Limb (tissue), 2 donors: ENCODE results near the gene THOC5.
"Not testable (repeated sequence)": the region's sequence is repeated elsewhere in the genome, so short reads cannot be mapped to it uniquely, and the experiment has no call there.

Experiments
- DNase-seq, 2 donors: peaks; one replicate each; pipeline ENCODE4 v3.0.0-alpha.2; 2016; ENCODE audit errors: extremely low spot score in 2 of 2

The THOC5 gene

DNA sequence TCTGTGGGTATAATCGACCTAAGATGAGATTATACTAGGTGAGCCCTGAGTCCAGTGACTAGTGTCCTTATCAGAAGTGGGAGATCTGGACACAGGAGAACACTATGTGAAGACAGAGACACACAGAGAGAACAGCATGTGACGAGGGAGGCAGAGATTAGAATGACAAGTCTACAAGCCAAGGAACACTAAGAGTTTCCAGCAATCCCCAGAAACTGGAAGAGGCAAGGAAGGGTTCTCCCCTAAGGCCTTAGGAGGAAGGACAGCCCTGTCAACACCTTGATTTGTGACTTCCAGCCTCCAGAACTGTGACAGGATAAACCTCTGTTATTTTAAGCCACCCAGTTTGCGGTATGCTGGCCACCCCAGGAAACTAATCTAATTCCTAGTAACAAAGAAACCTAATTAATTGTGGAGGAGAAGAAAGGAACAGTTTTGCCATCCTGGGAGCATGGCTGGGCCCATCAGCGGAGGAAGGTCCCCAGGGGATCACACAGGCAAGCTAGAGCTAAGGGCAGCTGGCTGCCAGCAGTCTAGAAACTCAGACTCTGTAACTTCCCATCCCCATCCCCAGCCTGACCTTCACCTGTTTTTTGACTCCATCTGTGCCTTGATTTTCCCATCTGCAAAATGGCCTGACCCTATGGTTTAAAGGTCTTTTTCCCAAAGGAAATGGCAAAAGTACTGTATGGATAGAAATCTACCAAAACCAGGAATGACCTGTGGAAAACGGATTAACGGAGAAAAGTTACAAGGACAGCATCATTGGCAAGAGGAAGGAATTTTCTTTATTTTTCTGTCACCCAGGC is 10.3 kb upstream of the THOC5 start:
- no peak for DNase-seq

DNA sequence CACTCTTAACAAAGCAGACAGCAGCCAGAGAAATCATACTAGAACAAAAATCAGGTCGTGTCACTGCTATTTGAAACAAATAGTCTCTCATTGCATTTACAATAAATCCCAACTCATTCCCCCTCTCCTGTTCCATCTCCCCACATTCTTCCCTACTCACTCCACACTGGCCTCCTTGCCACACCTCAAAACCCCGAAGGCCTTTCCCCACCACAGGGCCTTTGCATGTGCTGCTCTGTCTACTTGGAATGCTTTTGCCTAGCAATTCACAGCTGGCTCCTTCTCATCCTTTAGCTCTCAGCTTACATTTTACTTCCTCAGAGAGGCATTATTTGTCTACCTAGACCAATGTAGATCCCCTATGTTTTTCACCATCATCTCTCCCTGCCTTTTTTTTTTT is 6.3 kb upstream of the THOC5 start:
- no peak for DNase-seq

DNA sequence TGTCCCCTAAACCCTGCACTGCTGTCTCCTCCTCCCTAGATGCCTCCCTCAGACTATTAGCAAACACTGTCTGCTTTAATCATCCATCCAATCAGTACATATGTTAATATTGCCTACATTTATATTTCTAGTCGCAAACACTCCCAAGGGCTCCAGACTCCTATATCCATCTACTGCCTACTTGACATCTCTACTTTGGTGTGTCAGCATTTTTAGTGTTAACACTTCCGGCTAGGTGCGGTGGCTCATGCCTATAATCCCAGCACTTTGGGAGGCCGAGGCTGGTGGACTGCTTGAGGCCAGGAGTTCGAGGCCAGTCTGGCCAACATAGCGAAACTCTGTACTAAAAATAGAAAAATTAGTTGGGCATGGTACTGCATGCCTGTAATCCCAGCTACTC is 5.5 kb upstream of the THOC5 start:
- DNase-seq: no peak

DNA sequence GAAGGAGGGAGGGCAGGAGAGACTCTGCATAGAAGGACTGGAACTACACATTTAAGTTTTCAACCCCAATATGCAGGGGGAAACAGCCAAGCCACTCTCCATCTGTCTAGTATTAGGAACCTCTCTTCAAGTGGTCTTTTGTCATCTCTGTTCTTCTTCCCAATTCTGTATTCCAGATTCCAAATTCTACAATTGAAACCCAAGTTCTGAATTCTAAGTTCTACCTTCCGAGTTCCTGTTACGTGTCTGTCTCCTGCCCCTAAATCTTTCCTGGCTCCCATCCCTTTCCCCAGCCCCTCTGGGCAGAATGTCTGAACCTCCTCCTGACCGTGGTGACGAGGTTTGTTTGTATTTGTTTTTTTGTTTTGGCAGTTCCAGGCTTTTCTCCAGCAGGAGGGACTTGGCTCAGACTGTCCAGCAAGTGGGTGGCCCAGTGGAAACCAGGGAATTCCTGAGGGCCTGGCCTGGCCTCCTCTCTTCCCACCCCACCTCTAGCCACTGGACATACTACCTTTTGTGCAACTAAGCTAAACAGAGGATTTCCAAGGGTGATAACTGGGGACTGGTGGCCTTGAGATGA is 1.6 kb upstream of the THOC5 start:
- no peak for DNase-seq

DNA sequence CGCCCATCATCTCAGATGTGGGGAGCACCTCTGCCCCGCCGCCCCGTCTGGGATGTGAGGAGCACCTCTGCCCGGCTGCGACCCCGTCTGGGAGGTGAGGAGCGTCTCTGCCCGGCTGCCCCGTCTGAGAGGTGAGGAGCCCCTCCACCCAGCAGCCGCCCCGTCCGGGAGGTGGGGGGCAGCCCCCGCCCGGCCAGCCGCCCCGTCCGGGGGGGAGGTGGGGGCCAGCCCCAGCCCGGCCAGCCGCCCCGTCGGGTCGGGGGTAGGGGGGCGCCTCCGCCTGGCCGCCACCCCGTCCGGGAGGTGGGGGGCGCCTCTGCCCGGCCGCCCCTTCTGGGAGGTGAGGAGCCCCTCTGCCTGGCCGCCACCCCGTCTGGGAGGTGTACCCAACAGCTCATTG is 1.2 kb downstream of the THOC5 start:
- DNase-seq: not testable (repeated sequence)

DNA sequence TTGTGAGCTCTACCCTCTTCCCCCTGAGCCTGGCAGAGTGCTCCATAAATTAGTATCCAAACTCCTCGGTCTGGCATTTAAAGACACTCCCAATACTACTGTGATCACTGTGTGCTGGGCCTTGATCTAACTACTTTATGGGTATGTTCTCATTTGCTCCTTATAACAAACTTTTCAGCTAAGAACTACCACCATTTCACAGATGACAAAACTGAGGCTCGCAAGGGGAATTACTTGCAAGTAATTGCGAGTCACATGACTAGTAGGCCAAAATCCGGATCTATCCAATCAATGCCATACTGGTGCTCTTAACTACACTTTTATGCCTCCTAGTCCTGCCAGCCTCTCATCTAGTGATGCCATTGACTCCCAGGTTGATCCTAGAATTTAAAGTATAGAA is 3.6 kb downstream of the THOC5 start:
- DNase-seq: no peak

DNA sequence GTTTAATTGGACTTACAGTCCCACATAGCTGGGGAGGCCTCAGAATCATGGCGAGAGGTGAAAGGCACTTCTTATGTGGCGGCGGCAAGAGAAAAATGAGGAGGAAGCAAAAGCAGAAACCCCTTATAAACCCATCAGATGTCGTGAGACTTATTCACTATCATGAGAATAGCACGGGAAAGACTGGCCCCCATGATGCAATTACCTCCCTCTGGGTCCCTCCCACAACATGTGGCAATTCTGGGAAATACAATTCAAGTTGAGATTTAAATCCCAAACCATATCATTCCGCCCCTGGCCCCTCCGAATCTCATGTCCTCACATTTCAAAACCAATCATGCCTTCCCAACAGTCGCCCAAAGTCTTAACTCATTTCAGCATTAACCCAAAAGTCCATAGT is 8.5 kb downstream of the THOC5 start:
- DNase-seq: not testable (repeated sequence)

DNA sequence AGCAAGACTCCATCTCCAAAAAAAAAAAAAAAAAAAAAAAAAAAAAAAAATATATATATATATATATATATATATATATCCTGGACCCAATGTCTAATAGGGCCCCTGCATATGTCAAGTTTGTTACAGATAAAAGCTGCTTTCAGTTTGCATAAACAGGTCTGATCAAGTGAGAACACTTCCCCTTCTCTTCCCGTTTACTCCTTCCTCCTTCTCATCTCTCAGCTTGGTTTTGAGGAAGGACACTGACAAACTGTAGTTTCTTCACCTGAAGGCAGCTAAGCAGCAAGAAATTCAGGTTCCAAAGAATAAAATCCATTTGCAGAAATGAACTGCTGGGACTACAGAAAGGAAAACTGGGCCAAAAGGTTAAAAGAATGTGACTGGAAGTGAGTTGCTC is 11.7 kb downstream of the THOC5 start:
- DNase-seq: no peak

DNA sequence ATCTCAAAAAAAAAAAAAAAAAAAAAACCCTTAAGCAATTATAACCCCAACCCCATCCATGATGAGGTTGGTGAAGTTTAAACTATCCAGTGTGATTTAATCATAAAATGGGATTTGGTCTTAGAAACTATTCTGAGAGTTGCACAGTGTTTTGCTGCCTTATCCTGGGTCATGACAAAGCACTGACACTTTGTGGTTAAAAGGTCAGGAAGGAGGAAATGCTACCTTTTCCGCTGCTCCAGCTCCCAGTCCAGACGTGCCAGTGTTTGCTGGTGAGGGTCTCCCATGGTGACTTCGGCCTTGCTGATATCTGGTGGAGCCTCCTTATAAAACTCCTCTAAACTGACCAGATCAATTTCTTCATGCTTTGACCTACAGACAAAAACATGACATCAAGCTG is 14.5 kb downstream of the THOC5 start:
- DNase-seq: no peak

DNA sequence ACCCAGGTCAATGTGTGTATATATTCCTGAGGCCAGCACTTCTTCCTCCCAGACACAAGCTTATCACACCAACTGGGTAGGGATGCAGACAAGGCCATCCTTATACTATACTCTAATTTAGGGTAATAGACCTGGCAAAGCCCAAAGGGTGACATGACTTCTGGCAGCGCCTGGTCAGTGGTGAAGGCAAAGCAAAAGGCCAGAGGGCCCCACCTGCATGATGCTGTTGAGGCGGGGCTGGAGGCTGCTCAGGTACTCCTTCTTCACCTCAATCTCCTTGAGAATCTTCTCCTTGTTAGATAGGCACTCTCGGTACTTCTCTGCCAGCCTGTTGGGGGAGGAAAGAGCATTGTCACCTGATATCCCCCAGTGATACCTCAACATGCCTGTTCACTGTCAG is 17.1 kb downstream of the THOC5 start:
- DNase-seq: no peak

DNA sequence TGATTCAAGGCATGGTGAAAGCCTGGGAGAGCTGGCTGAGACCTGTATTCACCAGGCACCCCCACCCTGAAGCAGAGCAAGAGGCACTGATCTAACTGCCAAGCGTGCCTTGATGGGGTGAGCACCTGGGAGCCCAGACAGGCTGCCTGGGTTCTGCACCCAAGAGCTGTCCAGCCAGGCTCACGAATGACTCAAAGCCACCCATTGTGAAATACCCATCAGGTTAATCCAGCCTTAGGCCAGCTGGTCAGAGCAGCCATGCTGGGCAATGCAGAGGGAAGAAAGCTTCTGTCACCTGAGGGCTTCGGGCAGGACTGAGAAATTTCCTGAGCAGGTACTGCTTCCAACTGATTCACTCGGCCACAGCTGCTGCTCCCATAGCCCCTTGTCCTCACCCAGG is 22.1 kb downstream of the THOC5 start:
- no peak for DNase-seq

DNA sequence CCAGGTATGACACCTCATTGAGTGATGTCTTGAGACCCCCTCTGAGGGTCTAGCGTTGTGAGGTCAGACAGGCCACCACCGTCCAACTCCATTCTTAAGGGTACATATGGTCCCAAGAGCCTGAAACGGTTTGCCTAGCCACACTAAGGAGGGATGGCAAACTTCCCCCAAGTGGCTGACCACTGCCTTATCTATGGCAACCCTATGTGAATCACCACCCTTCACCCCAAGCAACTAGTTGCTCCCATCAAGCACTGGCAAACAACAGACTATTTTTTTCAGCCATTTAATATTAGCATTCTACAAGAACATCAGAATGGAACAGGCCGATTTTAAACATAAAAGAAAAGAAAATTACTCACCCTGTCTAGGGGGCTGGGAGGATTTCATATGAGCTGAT is 22.8 kb downstream of the THOC5 start:
- DNase-seq: no peak

DNA sequence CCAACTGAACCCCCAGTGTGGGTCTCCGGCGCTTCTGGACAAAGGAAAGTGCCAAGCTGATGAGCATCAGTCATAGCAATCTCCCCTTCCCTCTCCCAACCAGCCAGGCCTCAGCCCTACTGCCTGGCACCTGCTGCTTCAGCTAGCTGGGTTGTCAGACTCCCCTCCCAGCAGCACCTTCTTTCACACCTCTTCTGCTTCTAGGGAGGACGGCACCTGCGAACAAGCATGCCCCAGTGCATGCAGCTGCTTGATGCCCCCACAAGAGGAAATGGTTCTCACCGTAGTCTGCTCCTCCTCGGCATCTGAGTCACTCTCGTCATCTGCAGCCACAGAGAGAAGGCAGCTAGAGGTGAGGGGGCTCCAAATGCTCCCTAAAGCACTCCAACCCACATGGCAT is 25.4 kb downstream of the THOC5 start:
- no peak for DNase-seq

DNA sequence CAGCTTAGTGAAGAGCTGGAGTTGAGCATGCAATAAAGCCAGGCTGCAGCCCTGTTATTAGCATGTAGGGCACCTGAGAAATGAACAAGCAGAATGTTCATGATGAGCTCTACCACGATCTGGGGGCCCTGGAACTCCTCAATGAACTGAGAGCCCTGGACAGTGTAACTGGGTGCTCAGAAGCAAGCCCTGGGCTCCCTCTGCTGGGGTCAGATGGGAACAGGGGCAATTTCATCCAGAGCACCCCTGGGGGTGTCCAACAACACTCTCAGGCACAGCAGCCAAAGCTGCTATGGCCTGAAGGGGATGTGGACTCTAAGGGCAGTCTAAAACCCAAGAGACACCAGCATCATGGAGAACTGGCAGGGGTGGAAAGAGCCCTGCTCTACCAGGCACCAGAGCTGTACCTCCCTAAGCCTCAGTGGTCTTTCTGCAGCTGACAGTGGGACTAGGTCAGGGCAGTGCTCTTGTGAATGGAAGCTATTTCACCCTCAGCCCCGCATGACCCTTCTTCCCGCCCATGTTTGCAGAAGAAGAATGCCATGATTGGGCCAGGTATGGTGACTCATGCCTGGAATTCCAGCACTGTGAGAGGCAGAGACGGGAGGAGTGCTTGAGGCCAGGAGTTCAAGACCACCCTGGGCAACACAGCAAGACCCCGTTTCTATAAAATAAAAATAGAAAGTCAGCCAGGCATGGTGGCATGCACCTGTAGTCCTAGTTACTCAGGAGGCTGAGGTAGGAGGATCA is 28.9 kb downstream of the THOC5 start:
- DNase-seq: no peak

DNA sequence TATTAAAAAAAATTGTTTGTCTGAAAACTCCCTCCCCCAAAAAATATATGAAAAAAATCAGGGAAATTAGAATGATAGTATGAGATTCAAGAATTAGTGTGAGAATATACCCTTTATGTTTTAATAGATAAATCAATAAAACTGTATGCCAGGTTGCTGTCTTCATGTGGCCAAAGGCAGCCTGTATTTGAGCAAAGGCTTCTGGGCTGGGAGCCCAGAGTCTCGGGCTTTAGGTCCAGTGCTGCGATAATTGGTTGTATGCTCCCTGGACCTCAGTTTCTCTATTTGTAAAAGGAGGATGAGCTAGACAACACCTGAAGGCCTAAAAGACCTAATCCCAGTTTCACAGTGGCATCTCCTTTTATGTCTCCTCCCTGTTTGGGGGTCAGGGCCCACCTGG is 29.8 kb downstream of the THOC5 start:
- DNase-seq: no peak

DNA sequence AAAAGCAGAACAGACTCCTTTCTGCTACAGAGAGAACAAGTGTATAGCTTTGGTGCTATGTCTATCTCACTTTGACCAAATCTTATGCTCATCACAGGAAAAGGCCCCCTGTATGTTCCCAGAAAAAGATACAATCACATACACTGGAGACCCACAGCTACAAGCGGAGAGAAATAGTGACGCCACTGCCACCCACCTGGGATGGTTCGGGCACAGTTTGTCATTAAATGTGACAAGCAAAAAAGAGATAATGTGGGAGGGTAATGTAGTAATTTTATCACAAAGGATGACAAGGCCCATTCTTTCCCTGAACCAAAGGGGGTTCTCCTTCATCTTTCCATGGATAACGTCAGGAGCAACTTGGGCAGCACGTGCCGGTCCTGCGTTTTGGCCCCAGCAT is 32.0 kb downstream of the THOC5 start:
- DNase-seq: no peak

DNA sequence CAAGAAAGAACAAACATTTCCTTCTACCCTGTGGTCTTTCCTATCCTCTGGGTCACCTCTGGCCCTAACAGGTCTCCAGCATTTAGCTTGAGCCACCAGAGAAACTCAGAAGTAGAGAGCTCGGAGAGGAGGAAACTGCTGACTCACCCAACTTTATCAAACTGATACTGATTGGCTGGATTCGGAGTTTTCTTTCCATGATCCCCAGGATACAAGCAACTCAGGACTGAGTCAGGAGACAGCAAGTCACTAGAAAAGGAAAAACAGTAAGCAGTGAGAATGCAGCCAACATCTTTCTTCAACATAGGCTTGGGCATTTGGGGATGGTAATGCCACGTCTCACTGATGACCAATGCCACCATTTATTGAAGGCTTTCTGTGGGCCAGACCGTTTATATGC is 32.7 kb downstream of the THOC5 start:
- no peak for DNase-seq

DNA sequence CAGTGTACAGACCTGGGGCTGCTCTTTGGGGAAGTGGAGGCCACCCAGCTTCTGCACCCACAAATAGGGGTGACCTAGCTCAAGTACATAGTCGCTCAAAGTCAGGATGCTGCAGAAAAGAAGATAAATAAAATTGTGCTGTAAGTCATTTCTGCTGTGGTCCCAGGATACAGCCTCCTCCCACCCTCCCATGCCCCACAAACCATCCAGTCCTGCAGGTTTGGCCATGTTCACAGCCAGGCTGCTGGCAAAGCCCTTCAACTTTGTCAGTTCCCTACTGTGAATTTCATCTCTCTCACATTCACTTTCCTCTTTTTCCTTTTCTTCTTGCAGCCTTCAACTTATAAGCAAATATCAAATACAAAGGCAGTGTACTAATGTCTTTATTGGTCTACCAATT is 33.6 kb downstream of the THOC5 start:
- no peak for DNase-seq

DNA sequence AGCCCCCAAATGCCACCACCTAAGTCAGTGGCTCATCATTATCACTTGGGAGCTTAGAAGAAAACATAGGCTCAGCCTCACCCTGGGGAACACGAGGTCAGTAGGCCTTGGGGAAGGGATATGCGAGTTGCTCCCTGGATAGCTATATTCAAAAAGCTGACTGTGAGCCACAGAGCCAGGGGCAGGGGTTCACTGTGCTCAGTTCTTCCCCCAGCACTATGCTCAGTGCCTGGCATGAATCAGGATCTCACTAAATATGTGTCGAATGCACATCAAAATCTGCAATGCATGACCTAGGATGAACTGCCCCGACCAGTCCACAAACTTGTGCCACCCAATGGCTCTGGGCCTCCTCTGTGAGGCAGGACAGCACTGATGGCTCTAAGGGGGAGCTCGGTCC is 35.1 kb downstream of the THOC5 start:
- DNase-seq: no peak

DNA sequence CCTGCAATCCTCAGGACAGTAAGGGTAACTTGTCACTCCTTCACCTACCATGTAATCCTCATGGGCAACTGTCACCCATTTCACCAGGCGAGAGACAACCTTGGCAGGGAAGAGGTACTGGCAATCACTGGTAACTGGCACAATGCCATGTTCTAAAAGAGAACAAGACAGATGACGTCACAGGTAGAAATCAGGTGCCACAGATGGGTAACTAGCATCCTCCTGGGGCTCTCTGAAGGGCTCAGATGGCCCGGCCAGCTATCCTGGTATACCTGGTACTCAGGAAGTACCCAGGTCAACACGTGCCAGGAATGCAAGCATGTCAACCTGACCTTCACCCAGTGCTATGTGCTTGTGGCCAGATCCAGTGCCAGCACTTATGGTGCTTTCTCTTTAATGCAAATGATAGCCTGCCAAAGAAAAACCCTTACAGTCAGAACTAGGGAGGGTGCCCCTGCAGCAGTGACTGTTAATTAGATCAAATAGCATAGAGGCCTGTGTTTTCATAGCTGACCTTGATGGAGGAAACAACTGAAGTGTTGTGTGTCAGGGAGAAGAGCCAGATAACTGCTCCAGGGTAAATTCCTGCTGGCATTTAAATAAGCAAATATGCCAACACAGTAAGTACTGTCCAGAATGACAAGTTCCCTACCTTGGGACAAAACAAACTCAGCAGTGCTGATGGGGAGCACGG is 36.2 kb downstream of the THOC5 start:
- DNase-seq: no peak

DNA sequence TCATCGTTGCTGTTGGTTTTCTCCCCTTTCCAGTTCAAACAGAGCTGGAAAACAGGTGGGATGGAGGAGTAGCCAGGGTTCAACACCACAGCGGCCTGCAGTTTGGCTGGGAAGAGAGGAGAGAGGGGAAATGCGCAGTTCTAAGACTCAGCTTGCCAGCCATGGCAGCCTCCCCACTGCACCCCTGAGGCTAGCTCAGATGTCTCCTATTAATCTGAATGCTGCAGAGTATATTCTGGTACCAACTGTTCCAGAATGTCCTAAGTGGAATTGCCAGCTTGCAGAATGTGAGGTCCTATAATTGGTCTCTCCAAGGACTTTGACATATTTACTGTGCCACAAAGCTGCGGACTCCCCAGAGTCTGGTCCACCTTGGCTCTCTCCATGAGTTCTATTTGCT is 41.5 kb downstream of the THOC5 start:
- DNase-seq: no peak
